K562 (cell line): ENCODE results near the gene HMCN1. TPM values are rescaled to one million over a fixed set of nuclear protein-coding genes. Genes with fewer than 3 reads are reported as not detected.

Source experiments
- DMBX1 ChIP-seq: fragments of 250-450 bp; sonication (Bioruptor Pico); IDR thresholded peaks from 2 replicates; pipeline ENCODE4 v1.8.0; 2022; ENCODE audit warnings: inconsistent platforms, mild to moderate bottlenecking, moderate library complexity, borderline replicate concordance
- DPF2 ChIP-seq: fragments of 450-650 bp; IDR thresholded peaks from 2 replicates; pipeline ENCODE4 v1.6.1; 2016
- FOXA3 ChIP-seq, 2 experiments: fragments of 450-650 bp in 1 of 2; sonication (generic) in 1 of 2; formaldehyde crosslinking; IDR thresholded peaks in 1 of 2; conservative IDR thresholded peaks in 1 of 2; 2 replicates each; pipeline versions ENCODE4 v1.4.0 to v1.8.0; 2020 to 2022; ENCODE audit warnings: mild to moderate bottlenecking in 2 of 2, missing genetic modification reagents in 1 of 2
- HDAC3 ChIP-seq: fragments of 450-650 bp; IDR thresholded peaks from 2 replicates; pipeline ENCODE4 v1.6.1; 2018; ENCODE audit warnings: borderline replicate concordance, mild to moderate bottlenecking, moderate library complexity; ENCODE audit not compliant: partially characterized antibody
- MAZ ChIP-seq, 2 experiments: fragments of 450-650 bp in 1 of 2; sonication (generic) in 1 of 2; formaldehyde crosslinking; IDR thresholded peaks in 1 of 2; conservative IDR thresholded peaks in 1 of 2; 2 replicates each; pipeline versions ENCODE4 v1.4.0 to v1.5.0; 2020; ENCODE audit warnings: mild to moderate bottlenecking in 1 of 2, missing genetic modification reagents in 1 of 2
- NFIX ChIP-seq: fragments of 250-450 bp; sonication (Bioruptor Pico); IDR thresholded peaks from 2 replicates; pipeline ENCODE4 v1.4.0; 2020; ENCODE audit warnings: low read depth, mild to moderate bottlenecking, moderate library complexity
- NR2F6 ChIP-seq: fragments of 450-650 bp; formaldehyde crosslinking; IDR thresholded peaks from 2 replicates; pipeline ENCODE4 v1.4.0; 2020; ENCODE audit warnings: mild to moderate bottlenecking
- PHF8 ChIP-seq: fragments of 200-600 bp; sonication (generic); IDR thresholded peaks from 2 replicates; pipeline ENCODE4 v1.6.1; 2012; ENCODE audit warnings: mixed run types, mild to moderate bottlenecking, inconsistent platforms, low read length, moderate library complexity, borderline replicate concordance
- PRPF4 ChIP-seq: fragments of 200-400 bp; formaldehyde crosslinking; IDR thresholded peaks from one replicate; pipeline ENCODE4 v1.6.1; 2017; ENCODE audit warnings: low read length, low read depth, mild to moderate bottlenecking; ENCODE audit not compliant: insufficient read depth, poor library complexity, severe bottlenecking
- SIRT6 ChIP-seq: IDR thresholded peaks from one replicate; pipeline ENCODE4 v1.6.1; 2012; ENCODE audit warnings: low read depth, mild to moderate bottlenecking, control low read depth, inconsistent platforms, low read length, moderate library complexity
- SMARCB1 ChIP-seq: IDR thresholded peaks from 2 replicates; pipeline ENCODE4 v1.6.1; 2011; ENCODE audit warnings: improper control_type of control experiment, low read depth; ENCODE audit not compliant: insufficient read length
- TEAD4 ChIP-seq, 2 experiments: sonication (generic) in 1 of 2; formaldehyde crosslinking in 1 of 2; IDR thresholded peaks; 2 replicates each; pipeline versions ENCODE4 v1.6.1 to v1.8.0; 2012 to 2022; ENCODE audit warnings: borderline replicate concordance in 1 of 2, inconsistent platforms in 1 of 2, low read length in 1 of 2, mild to moderate bottlenecking in 1 of 2, missing genetic modification reagents in 1 of 2
- polyA plus RNA-seq, 8 experiments: library from polyadenylated mRNA; depleted of rRNA in 4 of 8; stranded (reverse) in 5 of 8; unstranded in 3 of 8; fragments of >200 nt; fragmentation: Nextera tagmentation in 2 of 8; fragmentation: Illumina TruSeq in 1 of 8; extraction: Ambion mirVana in 2 of 8; extraction: Trizol in 1 of 8; gene quantifications; 2 replicates each; pipeline versions ENCODE4 v1.2.1 to v1.2.3, GENCODE V29; 2011 to 2014; ENCODE audit warnings: inconsistent platforms in 1 of 8, missing spikeins in 1 of 8
- total RNA-seq, 7 experiments: library from RNA; depleted of rRNA in 6 of 7; stranded (reverse); fragments of >200 nt in 6 of 7; fragmentation: Illumina TruSeq in 2 of 7; extraction: Trizol in 2 of 7; gene quantifications; 2 replicates each; pipeline versions ENCODE4 v1.2.1 to v1.2.3, GENCODE V29; 2011 to 2021; ENCODE audit warnings: low replicate concordance in 1 of 7
- TF ChIP-seq, protein P1 (sequence below): fragments of 250-450 bp; sonication (Bioruptor Pico); IDR thresholded peaks from 2 replicates; pipeline ENCODE4 v1.5.0; 2020; ENCODE audit warnings: mild to moderate bottlenecking, borderline replicate concordance
- TF ChIP-seq, protein P2 (sequence below): sonication (generic); formaldehyde crosslinking; IDR thresholded peaks from 2 replicates; pipeline ENCODE4 v1.8.0; 2022; ENCODE audit warnings: mild to moderate bottlenecking, missing genetic modification reagents
- TF ChIP-seq, protein P3 (sequence below): sonication (generic); formaldehyde crosslinking; IDR thresholded peaks from 2 replicates; pipeline ENCODE4 v1.8.0; 2022; ENCODE audit warnings: mild to moderate bottlenecking, missing genetic modification reagents
- TF ChIP-seq, protein P4 (sequence below): sonication (generic); formaldehyde crosslinking; IDR thresholded peaks from 2 replicates; pipeline ENCODE4 v1.8.0; 2022; ENCODE audit warnings: missing genetic modification reagents, mild to moderate bottlenecking, moderate library complexity, borderline replicate concordance

HMCN1 gene
- total and polyA plus RNA-seq, 9 of the 15 experiments (the other 6 are each of a cell fraction or from before 2014, with no cell fraction given): 0.07 to 0.36 (median 0.21) TPM

DNA sequence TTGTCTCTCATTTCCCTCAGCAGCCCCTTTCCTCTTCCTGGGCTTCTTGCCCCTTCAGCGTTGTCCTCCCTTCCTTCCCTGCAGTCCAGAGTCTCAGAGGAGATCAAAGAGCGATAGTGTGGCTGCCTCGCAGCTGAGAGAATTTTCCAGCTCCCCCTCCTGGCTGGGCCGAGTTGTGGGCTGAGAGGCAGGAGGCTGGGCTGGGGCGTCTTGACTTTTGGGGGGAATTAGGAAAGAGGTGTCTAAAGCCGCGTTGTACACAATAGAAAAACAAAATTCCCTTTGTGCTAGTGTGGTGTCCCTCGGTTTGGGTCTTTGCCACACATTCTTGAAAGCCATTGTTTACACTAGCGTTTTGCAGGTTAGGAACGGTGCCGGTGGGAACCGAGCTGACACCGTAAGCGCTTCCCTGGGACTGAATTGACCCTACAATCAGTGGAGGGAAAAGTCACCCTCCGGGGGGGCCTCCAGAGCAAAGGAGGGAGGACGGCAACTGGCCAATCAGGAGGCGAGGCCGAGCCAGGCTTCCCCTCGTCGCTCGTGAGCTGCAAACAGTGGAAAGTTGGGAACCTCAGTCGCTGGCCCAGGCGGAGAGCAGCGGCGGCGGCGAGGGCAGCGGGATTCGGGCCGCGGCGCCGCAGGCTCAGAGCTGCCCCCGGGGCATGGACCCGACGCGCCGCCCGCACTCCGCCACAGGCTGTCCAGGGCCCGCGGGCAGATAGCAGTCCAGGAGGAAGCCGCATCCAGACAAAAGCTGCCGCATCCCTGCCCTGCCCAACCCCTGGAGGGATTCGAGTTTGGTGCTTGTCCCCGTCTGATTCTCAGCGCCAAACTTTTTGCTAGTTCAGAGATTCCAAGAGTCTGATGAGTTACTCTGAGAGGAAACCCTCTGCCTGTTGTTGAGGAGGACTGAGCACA, at the start of gene HMCN1 (continued):
- TF ChIP-seq, protein P1, sequence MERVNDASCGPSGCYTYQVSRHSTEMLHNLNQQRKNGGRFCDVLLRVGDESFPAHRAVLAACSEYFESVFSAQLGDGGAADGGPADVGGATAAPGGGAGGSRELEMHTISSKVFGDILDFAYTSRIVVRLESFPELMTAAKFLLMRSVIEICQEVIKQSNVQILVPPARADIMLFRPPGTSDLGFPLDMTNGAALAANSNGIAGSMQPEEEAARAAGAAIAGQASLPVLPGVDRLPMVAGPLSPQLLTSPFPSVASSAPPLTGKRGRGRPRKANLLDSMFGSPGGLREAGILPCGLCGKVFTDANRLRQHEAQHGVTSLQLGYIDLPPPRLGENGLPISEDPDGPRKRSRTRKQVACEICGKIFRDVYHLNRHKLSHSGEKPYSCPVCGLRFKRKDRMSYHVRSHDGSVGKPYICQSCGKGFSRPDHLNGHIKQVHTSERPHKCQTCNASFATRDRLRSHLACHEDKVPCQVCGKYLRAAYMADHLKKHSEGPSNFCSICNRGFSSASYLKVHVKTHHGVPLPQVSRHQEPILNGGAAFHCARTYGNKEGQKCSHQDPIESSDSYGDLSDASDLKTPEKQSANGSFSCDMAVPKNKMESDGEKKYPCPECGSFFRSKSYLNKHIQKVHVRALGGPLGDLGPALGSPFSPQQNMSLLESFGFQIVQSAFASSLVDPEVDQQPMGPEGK: no peak
- TF ChIP-seq FOXA3 (CRISPR knock-in tag; conservative IDR thresholded peaks at IDR 0.05 in 1 of 2, IDR thresholded peaks at IDR 0.05 in 1 of 2) (peak; percentile 25 to 56; a peak in 2 of 4 replicates), TEAD4 (IDR thresholded peaks at IDR 0.05; ENCODE audit: low read length) (peak; percentile 28; the same call in 1 of the 2 replicates), TEAD4 (CRISPR knock-in tag; IDR thresholded peaks at IDR 0.05; ENCODE audit: borderline replicate concordance) (no peak), NFIX (CRISPR knock-in tag) (no peak), DMBX1 (CRISPR knock-in tag) (0 out of 2 replicates have a peak, but pooled peaks have one; percentile 15), DPF2 (0 out of 2 replicates have a peak, but pooled peaks have one; percentile 27), SIRT6 (no peak), PHF8 (0 out of 2 replicates have a peak, but pooled peaks have one; percentile 16), NR2F6 (CRISPR knock-in tag) (no peak), HDAC3 (no peak), SMARCB1 (no peak), MAZ (CRISPR knock-in tag; conservative IDR thresholded peaks at IDR 0.05 in 1 of 2, IDR thresholded peaks at IDR 0.05 in 1 of 2) (peak in 1 of 2 experiments; percentile 16; a peak in 1 of 4 replicates), PRPF4 (no peak)
- TF ChIP-seq, protein P2, sequence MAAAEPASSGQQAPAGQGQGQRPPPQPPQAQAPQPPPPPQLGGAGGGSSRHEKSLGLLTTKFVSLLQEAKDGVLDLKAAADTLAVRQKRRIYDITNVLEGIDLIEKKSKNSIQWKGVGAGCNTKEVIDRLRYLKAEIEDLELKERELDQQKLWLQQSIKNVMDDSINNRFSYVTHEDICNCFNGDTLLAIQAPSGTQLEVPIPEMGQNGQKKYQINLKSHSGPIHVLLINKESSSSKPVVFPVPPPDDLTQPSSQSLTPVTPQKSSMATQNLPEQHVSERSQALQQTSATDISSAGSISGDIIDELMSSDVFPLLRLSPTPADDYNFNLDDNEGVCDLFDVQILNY (CRISPR knock-in tag): no peak
- TF ChIP-seq, protein P3, sequence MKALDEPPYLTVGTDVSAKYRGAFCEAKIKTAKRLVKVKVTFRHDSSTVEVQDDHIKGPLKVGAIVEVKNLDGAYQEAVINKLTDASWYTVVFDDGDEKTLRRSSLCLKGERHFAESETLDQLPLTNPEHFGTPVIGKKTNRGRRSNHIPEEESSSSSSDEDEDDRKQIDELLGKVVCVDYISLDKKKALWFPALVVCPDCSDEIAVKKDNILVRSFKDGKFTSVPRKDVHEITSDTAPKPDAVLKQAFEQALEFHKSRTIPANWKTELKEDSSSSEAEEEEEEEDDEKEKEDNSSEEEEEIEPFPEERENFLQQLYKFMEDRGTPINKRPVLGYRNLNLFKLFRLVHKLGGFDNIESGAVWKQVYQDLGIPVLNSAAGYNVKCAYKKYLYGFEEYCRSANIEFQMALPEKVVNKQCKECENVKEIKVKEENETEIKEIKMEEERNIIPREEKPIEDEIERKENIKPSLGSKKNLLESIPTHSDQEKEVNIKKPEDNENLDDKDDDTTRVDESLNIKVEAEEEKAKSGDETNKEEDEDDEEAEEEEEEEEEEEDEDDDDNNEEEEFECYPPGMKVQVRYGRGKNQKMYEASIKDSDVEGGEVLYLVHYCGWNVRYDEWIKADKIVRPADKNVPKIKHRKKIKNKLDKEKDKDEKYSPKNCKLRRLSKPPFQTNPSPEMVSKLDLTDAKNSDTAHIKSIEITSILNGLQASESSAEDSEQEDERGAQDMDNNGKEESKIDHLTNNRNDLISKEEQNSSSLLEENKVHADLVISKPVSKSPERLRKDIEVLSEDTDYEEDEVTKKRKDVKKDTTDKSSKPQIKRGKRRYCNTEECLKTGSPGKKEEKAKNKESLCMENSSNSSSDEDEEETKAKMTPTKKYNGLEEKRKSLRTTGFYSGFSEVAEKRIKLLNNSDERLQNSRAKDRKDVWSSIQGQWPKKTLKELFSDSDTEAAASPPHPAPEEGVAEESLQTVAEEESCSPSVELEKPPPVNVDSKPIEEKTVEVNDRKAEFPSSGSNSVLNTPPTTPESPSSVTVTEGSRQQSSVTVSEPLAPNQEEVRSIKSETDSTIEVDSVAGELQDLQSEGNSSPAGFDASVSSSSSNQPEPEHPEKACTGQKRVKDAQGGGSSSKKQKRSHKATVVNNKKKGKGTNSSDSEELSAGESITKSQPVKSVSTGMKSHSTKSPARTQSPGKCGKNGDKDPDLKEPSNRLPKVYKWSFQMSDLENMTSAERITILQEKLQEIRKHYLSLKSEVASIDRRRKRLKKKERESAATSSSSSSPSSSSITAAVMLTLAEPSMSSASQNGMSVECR: no peak
- TF ChIP-seq, protein P4, sequence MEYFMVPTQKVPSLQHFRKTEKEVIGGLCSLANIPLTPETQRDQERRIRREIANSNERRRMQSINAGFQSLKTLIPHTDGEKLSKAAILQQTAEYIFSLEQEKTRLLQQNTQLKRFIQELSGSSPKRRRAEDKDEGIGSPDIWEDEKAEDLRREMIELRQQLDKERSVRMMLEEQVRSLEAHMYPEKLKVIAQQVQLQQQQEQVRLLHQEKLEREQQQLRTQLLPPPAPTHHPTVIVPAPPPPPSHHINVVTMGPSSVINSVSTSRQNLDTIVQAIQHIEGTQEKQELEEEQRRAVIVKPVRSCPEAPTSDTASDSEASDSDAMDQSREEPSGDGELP (CRISPR knock-in tag): peak; percentile 78; the same call in 1 of the 2 replicates
